GM19351 (cell line): ENCODE results near the gene VWA8.
"Not testable (repeated sequence)": the region's sequence is repeated elsewhere in the genome, so short reads cannot be mapped to it uniquely, and the experiment has no call there.

Experiments used
- ATAC-seq: cut with Tn5 transposase; IDR thresholded peaks from one replicate; pipeline ENCODE4 v1.9.1; 2021; ENCODE audit warnings: mild to moderate bottlenecking, moderate library complexity; ENCODE audit not compliant: unreplicated experiment

The VWA8 gene

DNA sequence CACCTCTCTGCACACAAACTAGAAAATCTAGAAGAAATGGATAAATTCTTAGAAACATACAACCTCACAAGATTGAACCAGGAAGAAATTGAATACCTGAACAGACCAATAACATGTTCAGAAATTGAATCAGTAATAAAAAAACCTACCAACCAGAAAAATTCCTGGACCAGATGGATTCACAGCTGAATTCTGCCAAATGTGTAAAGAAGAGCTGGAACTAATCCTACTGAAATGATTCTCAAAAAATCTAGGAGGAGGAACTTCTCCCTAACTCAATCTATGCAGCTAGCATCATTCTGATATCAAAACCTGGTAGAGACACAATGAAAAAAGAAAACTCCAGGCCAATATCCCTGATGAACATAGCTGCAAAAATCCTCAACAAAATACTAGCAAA, 336.9 kb downstream of the VWA8 start:
- ATAC-seq: no peak

DNA sequence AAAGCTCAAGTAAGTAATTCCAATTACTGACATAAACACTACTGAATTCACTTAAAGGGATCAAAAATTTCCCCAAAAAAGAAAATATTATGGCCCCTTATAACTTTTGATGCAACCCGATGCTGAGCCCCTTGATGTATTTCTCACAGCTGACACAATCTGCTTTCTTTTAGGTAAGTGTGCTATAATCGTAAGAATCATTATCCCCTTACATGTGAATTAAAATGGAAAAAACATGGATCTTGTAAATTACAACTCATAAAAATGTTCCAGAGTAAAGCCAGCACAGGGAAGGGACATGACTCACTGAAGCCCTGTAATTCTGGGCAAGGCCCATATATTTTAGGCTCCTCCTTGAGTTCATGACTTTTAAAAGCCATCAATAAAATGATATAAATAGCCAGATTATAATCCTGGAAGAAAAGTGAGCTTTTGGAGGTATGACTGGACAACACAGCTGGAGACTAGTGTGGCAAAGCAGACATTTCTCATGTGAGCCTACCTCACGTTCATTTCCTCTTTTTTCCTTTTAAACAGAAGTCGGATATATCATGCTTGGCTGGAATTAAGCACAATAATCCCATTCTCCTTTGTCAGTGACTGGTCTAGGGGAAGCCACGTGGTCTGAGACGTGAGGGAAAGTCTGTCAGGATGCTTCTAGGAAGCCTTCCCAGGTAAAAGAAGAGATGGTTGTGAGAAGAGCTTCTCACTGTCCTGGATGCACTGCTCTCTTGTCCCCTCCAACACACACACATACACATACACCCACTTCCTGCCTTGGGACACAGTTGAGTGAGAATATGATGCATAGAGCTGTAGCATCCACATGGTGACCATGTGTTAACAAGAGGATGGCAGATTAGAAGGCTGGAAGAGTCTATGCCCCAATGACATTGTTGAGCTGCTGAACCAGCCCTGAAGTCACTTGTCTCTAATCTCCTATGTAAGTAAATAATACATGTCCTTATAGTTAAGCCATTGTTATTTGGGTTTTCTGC, 338.2 kb downstream of the VWA8 start:
- no peak for ATAC-seq

DNA sequence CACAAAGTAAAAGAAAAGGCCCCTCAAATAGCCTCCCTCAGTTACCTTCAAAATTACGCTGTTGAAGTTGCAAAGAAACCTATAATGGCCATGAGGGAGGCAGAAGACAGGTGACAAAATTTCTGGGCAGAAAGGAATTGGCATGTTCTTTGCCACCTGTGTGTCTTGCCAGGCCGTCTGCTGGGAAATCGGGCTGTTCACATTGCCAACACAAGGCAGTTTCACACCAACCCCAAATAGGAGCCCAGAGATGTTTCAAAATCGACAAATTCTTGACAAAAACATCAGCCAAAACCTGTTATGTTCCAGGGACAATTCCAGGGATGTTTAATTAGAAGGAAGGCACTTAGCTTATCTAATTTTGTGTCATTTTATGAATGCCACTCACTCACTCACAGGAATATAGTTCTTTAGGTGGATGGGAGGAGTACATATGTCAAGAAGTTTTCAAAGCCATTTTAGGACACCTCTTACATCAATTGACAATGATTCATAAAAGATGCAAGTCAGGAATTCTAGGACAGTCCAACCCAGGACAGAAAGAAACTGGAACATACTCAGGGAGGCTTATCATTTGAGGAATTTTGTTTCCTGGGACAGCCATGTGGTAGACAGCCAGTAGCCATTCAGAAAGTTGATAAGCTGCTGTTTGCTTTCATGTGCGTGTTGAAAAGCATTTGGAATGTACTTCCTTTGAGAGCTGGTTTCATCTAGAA, 339.0 kb downstream of the VWA8 start:
- ATAC-seq: no peak

DNA sequence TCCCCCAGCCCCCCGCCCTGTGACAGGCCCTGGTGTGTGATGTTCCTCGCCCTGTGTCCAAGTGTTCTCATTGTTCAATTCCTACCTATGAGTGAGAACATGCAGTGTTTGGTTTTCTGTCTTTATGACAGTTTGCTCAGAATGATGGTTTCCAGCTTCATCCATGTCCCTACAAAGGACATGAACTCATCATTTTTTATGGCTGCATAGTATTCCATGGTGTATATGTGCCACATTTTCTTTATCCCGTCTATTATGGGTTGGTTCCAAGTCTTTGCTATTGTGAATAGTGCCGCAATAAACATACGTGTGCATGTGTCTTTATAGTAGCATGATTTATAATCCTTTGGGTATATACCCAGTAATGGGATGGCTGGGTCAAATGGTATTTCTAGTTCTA, 343.3 kb downstream of the VWA8 start:
- ATAC-seq: not testable (repeated sequence)

DNA sequence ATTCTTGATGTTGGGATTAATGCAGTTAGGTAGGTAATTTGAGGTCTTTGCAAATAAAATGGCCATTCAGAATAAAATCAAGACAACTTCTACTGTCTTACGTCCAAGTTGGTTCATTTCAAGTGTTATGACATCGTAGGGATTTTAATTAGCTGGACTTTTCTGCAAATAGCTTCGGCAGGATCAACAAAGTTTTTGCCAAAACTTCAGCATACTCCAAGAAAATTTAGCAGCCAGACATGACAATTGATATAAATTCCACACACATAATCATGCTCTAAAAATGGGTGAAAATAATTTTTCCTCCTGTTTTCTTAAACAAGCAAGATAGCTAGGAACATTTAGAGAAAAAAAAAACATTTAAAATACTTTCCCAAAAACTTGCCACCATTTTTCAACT, 344.8 kb downstream of the VWA8 start:
- no peak for ATAC-seq

DNA sequence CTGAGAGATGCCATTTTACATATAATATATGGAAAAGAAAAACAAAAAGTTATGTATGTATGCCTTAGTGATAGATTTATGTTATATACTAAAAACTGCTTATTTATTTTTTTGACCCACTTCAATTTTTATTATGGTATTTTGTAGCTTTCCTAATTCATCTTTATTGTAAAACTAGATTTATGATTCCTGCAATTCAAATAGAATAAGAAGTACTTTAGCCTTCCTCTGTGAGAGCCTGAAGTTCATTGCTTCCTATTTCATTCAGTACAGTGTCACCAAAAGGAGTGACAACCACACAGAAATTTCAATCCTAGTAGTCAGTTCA, 345.4 kb downstream of the VWA8 start:
- ATAC-seq: no peak

DNA sequence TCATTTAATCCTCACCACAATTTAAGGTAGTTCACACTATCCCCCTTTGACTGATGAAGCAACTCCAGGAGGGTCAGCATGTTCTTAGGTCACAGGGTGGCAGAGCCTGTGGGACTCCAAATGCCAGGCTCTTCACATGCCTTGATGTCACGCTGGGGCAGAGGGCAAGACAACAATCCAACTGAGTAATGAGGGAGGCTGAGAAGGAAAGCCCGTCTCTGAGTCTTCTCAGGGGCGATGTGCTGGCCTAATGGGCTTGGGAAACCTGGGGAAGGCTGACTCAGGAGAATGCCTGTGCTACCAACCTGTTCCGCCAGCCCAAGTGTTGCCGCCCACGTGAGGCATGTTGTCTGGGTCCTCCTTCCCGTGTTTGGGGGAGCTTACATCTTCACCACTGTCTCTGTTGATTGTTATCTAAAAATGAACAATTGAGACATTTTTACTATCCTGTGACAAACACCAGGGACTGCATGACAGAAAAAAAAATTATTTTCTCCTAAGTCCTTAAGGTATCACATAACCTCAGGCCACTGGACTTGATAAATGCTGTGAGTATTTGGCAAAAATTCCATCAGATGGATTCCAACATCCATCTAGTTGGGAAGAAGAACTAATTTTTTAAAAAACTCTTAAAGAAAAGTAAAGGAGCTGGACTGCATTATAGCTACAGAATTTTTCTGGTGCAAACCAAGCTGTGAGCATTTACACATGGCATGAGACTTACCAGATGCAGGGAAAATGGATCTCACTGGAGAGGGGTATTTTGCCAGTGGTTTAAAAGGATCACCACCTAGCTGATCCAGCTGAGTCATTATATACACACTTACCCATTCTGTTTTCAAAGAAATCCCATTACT, 346.0 kb downstream of the VWA8 start:
- no peak for ATAC-seq

DNA sequence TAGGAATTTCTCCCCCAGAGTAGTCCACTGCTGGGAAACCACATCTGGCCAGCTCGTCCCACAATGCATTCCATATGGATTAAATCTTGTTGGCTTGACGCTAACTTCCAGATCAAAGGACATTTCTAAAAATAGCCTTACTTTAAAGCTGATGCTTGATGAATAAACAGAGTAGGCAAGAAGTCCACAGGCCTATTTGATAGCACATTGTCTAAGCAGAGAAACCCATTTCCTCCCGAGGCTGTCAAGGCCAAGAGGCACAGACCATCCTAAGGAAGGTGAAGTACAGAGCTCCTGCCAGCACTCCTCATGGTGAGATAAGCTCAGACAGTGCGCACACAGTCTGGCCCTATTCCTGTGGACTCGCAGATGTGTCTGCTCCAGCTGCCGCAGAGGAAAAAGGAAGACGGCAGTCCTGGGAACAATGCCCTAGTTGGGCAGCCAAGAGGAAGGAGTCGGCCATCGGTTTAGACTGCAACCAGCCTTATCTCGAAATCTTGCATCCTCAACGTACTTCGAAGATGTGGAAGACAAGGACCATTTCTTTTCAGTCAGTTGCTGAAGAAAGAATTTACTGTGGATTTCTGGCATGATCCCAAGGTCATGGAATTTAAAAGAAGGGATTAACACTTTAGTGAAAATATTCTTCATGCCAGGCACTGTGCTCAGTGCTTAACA, 346.8 kb downstream of the VWA8 start:
- ATAC-seq: no peak

DNA sequence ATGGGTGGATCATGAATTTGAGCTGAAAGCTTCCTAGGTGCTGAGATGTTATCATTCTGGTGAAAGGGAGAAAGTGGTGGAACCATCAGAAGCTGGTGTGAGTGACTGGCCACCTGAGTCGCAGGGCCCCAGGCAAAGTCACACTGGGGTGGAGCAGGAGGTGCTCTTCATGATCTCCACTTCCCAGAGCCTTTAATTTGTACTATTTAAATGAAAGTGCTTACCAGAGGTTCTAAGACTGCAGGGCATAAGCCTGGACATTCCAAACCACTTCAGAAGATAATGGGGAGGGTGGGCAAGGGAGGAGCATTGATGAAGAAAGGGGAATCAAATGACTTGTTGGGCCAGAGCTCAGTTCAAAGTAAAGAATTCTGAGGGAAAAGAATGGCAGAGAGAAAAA, 347.4 kb downstream of the VWA8 start:
- ATAC-seq: no peak

DNA sequence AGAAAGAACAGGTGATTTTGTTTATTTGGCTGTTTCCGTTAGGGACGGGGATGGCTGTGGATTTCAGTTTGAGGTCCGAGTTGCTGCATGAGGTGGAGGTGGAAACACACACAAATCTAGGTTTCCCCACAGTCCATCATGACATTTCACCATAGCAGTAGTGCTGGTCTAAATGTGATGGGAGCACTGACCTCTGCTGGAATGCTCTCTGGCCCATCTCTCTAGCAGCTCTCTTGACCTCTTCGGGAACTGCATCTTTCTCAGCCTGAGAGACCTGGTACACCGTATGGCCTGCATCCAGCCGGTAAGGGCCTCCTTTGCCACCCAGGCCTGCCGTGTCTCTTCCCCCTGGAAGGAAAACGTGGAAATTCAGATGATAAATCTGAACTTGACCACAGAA, 349.5 kb downstream of the VWA8 start:
- ATAC-seq: no peak

DNA sequence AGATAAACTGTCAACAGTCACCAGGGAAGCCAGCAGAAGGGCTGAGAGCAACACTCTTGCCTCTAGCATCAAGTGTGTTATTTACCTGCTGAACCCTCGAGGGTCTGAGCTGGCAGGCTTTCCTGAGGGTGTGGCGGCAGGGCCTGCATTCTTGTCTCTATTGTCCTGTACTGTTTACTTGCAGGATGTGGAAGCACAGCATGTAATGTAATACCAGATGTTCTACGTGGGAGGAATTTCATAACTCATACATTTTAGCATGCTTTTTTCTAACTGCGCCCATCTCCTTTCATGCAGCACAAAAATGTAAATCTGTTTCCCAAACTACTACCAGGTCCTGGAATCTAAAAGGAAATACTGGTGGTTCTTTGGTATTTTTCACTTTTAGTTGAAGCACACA, 350.5 kb downstream of the VWA8 start:
- no peak for ATAC-seq

DNA sequence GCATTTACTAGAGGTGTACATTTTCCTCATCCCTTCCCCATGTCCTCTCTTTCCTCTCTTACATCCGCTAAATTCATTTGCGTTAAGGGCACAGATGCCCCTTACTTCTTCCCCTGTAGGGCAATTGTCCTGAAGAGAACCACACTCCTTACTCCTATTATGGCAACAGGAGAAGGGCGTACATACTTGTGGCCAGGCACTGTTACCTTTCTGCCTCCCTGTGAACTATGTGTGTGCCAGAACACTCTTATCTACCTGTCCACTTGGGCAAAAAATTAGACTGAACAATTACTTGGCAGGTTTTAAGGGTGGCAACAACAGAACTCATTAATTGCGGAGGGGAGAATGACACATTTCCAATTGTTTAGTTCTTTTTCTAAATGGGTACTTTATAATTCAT, 351.1 kb downstream of the VWA8 start:
- no peak for ATAC-seq

DNA sequence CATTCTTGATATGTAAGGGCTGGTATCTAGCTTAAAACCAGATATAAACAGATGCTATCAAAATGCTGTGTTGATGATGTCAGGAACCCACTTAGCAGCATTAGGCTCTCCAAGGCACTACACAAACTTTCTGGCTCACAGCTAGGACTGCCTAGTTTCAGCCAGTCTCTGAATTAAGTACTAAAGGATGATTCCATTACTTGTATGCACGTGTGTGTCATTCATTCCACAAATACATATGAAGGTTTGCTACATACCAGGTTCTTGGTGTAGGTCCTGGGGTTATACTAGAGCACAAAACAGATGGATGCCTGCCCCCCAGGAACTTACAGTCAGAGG, 352.1 kb downstream of the VWA8 start:
- ATAC-seq: no peak

DNA sequence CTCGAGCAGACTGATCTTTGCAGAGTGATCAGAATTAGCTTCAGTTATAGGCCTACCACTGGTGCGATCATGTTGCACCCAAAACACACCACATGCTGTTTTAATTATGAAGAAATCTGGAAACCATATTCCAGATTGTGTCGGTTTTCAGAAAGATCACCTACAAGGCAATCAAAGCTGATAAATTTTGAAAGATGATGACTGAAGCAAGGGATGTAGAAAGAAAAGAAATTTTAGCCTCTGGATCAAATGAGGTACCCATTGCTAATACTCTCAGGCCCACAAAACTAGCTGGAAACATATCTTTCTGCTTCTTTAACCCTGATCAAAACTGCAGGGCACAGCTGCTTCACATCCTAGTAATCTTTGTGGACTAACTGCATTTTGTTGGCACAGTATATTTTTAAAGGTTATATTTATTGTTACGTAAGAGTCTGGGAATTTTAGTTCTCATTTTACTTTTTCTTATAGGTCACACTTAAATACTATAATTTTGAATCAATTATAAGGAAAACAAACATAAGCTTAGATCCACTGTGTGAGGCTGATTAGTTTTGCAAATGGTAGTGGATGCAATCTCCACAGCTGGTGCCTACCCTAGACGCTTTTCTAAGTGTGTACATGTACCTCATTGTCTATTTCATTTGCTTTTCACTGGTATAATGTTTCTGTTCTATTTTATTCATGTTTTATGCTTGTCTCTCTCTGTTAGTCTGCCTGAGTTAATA, 352.6 kb downstream of the VWA8 start:
- no peak for ATAC-seq

DNA sequence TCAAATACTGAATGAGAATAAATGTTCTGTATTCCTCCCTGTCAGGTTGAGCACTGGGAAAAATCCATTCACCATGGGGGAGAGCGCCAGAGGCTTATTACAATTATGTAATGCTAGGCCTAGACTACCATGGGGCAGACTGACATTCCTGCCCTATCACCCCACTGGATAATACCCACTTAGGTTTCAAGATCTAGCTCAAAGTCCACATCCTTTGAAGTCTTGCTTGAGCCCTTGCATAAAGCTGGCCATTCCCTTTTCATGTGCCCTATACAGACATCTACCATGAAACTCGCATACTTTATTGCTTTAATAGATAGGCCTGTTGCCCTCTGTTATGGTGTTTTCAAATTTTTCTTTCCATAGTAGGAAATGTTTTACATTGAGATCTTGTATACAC, 354.3 kb downstream of the VWA8 start:
- ATAC-seq: no peak

DNA sequence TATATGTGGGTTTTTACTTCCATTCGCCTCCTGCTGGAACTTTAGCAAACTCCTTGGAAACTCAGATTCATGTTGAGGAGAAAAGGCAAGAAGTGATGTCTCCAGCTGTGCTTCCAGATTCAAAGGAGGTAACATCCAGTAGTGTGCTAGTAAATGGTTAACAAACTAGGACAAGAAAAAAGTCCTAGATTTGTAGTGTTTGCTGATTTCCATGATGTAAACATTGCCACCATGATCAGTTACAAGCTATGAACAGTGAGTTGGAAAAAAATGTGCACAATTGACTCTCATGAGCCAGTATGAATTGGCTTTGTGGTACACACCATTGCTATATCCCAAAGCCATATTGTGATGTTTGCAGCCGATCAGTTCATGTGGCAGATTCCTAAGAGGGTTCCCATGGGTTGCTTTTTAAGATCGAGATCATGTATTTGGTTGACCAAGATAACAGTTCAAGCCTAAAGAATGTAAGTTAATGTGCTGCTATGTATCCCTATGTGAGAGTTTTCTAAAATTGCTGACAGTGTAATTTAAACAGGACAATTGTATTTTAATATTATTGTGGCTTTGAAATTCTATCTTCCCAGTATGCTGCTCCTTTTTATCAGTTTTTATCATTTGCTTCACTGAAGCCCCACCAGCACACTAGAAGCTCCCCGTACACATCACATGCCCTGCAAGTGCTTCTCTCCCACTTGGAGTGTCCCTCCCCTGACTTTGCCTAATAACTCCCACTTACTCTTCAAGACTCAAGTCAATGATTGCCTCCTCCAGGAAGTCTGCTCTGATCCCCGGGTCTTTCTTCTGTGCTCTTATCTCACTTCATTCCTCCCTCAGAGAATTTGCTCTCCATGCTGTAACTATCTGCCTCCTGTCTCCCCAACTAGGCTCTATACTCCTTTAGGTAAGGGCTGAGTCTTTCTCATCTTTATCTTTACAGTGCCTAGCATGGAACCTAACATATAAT, 355.3 kb downstream of the VWA8 start:
- no peak for ATAC-seq

DNA sequence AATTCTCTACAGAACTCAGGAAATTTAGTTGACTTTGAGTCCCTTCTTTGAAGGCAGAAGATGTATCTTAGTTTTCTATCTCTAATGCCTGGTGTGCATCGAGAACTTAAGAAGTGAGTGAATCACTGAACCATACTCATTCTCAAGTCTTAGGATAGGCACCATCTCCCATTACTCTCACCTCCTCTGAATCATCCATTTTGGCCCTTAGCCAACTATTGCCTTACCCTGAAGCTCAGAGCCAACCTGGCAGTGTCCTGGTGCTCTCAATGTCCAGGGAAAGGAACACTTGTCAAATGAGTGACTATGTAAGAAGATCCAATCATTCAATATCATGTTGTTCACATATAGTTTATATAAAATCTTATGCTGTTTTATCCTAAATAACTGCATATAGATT, 357.0 kb downstream of the VWA8 start:
- no peak for ATAC-seq

DNA sequence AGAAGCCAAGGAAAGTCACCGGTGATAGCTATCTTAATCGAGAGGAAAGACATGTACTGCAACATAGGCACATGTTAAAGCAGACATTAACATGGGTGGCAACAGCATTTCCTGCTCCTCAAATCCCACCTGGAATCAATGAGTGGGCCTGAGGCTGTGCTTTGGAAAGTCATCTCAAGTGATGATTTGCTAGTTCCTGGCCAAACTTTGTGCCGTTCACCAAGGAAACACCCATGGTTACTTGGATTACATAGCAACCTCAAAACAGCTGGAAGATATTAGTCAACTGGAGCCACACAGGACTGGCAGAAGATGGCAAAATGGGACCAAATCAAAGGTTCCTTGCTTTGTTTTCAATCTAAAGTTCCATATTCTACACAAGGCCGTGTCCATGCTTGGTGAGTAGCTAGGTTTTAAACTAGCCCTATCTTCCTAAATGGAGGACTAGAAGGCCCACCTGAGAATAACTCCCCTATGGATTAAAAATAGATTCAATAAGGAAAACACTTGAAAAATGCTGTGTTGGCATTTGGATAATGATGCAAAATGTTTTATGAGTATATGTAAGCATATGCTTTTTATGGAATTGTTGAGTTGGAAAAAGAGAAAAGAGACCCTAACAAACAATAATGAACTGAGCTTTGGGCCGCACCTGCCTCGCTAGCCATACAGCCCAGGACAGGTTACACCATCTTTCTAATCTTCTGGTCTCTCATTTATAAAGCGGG, 359.0 kb downstream of the VWA8 start:
- ATAC-seq: no peak
